Progenitor cell of endocrine pancreas (in vitro differentiated cells): ENCODE data around the gene DKK3. TPM values are rescaled to one million over a fixed set of nuclear protein-coding genes. Genes with fewer than 3 reads are reported as not detected.

Experiments
- DNase-seq: peaks from one replicate; pipeline ENCODE4 v3.0.0; 2021; ENCODE audit warnings: low spot score; ENCODE audit not compliant: unreplicated experiment
- H3K27ac Mint-ChIP-seq: 2 replicates; pipeline ENCODE4 v1.8.0; 2021; ENCODE audit warnings: mild to moderate bottlenecking, moderate library complexity, mixed read lengths
- H3K27me3 Mint-ChIP-seq: 2 replicates; pipeline ENCODE4 v1.8.0; 2021; ENCODE audit warnings: mixed read lengths
- H3K36me3 Mint-ChIP-seq: 2 replicates; pipeline ENCODE4 v1.8.0; 2022; ENCODE audit warnings: mixed read lengths; ENCODE audit not compliant: insufficient read depth
- H3K4me1 Mint-ChIP-seq: 2 replicates; pipeline ENCODE4 v1.8.0; 2021; ENCODE audit warnings: low read depth, mixed read lengths
- H3K4me3 Mint-ChIP-seq: 2 replicates; pipeline ENCODE4 v1.8.0; 2021; ENCODE audit warnings: low read depth, mild to moderate bottlenecking, moderate library complexity, mixed read lengths
- H3K9me3 Mint-ChIP-seq: 2 replicates; pipeline ENCODE4 v1.8.0; 2021; ENCODE audit warnings: low read depth, mixed read lengths
- total RNA-seq: library from RNA; stranded (reverse); gene quantifications from 2 replicates; pipeline ENCODE4 v1.2.1, GENCODE V29; 2021
- TF ChIP-seq, protein P1 (sequence below): fragments of 200-600 bp; sonication (generic); IDR thresholded peaks from one replicate; pipeline ENCODE4 v1.5.0; 2021; ENCODE audit warnings: antibody characterized with exemption, mild to moderate bottlenecking; ENCODE audit not compliant: unreplicated experiment

The DKK3 gene
- total RNA-seq, 1 donor from 2014 or later = 75.2 TPM

DNA sequence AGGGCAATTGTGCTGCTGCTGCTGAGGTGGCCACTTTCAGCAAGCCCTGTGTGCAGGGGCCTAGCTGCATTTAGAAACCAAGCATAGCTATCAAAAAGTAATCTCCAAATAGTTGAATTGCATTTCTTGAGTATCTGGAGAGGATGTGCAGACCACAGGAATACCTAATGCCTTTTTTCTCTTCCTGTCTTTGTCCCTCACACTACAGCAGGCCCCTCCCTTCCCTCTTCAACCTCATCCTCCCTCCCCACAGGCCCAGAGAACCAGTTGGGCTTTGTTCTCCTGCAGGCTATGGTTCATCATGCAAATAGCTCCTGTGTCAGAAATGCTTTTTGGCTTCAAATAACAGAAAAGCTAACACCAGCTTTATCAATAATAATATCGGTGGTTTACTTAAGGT lies 47.7 kb downstream of the DKK3 start:
- Mint-ChIP-seq H3K4me3 (no peak overlapping the region), H3K27ac (peak overlapping the region; percentile 9), H3K9me3 (no peaks in the 10 kb centered on the region), H3K4me1 (peaks cover 1% of the 10 kb centered on the region), H3K27me3 (no peaks in the 10 kb centered on the region), H3K36me3 (peaks cover 19% of the 10 kb centered on the region)
- TF ChIP-seq, protein P1, sequence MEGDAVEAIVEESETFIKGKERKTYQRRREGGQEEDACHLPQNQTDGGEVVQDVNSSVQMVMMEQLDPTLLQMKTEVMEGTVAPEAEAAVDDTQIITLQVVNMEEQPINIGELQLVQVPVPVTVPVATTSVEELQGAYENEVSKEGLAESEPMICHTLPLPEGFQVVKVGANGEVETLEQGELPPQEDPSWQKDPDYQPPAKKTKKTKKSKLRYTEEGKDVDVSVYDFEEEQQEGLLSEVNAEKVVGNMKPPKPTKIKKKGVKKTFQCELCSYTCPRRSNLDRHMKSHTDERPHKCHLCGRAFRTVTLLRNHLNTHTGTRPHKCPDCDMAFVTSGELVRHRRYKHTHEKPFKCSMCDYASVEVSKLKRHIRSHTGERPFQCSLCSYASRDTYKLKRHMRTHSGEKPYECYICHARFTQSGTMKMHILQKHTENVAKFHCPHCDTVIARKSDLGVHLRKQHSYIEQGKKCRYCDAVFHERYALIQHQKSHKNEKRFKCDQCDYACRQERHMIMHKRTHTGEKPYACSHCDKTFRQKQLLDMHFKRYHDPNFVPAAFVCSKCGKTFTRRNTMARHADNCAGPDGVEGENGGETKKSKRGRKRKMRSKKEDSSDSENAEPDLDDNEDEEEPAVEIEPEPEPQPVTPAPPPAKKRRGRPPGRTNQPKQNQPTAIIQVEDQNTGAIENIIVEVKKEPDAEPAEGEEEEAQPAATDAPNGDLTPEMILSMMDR = no peak
- no peak for DNase-seq

- Mint-ChIP-seq H3K27me3 (no peaks in the 10 kb centered on the region), H3K36me3 (peaks cover 21% of the 10 kb centered on the region), H3K4me3 (no peak overlapping the region), H3K9me3 (no peaks in the 10 kb centered on the region), H3K4me1 (peaks cover 1% of the 10 kb centered on the region), H3K27ac (no peak overlapping the region)
- TF ChIP-seq, protein P1 = no peak
- no peak for DNase-seq
Measured at GRCh38 chr11:11959601-11960000, 48.8 kb downstream of the DKK3 start.

DNA sequence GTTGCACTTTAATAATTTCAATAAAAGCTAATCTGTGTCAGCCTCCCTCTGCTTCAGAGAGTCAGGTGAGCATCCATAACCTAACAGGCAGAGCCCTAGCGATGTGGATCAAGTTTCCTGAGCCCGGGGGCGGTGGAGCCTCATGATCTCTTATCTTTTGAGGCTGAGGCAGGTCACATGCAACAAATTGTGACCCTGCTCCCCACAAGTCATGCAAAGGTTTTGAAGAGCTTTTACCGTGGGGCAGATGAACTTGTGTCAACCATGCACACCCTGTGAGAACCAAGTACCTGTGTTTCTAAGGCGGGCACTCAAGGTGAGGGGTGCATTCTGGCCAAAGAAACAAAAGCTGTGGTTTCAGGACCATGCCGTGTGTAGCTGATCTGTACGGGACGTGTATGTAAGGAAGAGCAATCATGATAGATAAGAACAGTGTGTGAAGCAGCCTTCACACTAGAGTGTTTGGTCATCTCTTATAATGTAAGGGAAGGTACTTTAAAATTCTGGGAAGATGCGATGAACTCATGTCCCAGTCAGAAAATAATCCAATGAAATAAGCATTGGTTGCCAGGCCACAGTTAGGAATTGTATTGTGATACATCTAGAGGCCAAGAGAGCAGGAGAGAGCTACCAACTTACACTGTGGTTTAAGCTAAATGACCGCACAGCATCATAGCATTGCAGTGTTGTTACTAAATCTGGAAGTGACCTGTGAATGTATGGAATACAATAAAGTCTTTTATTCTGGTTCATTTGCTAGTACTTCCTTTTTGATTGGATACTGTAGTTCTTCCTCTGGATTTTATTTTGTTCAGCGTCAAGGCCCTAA lies 49.8 kb downstream of the DKK3 start:
- peaks cover 1% of the 10 kb centered on the region for H3K4me1 Mint-ChIP-seq
- no peak overlapping the region for H3K27ac Mint-ChIP-seq
- peaks cover 19% of the 10 kb centered on the region for H3K36me3 Mint-ChIP-seq
- no peaks in the 10 kb centered on the region for H3K9me3 Mint-ChIP-seq
- no peaks in the 10 kb centered on the region for H3K27me3 Mint-ChIP-seq
- TF ChIP-seq, protein P1 = no peak
- no peak for DNase-seq
- no peak overlapping the region for H3K4me3 Mint-ChIP-seq

DNA sequence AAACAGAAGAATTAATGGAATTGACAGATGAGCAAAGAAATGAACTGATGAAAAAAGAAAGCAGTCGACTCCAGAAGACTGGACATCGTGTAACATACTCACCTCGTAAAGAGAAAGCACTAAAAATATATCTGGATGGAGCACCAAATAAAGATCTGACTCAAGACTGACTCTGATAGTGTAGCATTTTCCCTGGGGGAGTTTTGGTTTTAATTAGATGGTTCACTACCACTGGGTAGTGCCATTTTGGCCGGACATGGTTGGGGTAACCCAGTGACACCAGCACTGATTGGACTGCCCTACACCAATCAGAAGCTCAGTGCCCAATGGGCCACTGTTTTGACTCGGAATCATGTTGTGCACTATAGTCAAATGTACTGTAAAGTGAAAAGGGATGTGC lies 52.4 kb downstream of the DKK3 start:
- peaks cover 24% of the 10 kb centered on the region for H3K36me3 Mint-ChIP-seq
- H3K27ac Mint-ChIP-seq = no peak overlapping the region

GRCh38 chr11:11952036-11952435 lies 56.4 kb downstream of the DKK3 start:
- Mint-ChIP-seq H3K4me1 (peaks cover 6% of the 10 kb centered on the region), H3K27ac (no peak overlapping the region), H3K27me3 (no peaks in the 10 kb centered on the region), H3K36me3 (peaks cover 36% of the 10 kb centered on the region), H3K4me3 (no peak overlapping the region), H3K9me3 (no peaks in the 10 kb centered on the region)
- TF ChIP-seq, protein P1 = no peak
- no peak for DNase-seq

More for the DNA sequence above, 52.4 kb downstream of the DKK3 start:
- TF ChIP-seq, protein P1 = no peak
- no peak overlapping the region for H3K4me3 Mint-ChIP-seq
- H3K9me3 Mint-ChIP-seq = no peaks in the 10 kb centered on the region
- DNase-seq = no peak
- no peaks in the 10 kb centered on the region for H3K27me3 Mint-ChIP-seq
- peaks cover 1% of the 10 kb centered on the region for H3K4me1 Mint-ChIP-seq
